Germinal center (tissue), 1 donor: ENCODE data around the gene CEP104.

Source experiments
- DNase-seq: peaks from one replicate; pipeline ENCODE4 v3.0.0; 2012; ENCODE audit warnings: mixed read lengths, low spot score

Gene CEP104

GRCh38 chr1:3856923-3857790 is at the start of gene CEP104, which contains the start of gene DFFB:
Gene CEP104 (minus strand): TSS chr1:3857211. CDS start chr1:3852407, 4,804 bp downstream.
Gene DFFB (plus strand): TSS chr1:3857476. CDS start chr1:3857604, 128 bp downstream.
- peak; percentile 100 for DNase-seq

DNA sequence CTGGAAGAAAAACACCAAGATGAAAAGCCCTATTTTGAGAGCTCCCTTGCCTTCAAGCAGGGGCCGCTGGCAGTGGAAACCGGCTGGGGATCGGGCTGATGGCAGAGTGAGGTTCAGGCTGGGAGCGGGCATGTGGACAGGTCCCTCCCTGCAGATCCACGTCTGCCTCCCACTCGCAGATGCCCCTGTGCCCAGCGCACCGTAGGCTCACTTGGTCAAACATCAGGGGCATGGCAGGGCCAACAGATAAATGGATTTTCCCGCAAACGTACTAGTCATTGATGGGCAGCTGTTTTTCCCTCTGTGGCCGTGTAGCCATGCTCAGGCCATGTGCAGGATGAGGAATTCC is 49.6 kb upstream of the CEP104 start:
- no peak for DNase-seq

DNA sequence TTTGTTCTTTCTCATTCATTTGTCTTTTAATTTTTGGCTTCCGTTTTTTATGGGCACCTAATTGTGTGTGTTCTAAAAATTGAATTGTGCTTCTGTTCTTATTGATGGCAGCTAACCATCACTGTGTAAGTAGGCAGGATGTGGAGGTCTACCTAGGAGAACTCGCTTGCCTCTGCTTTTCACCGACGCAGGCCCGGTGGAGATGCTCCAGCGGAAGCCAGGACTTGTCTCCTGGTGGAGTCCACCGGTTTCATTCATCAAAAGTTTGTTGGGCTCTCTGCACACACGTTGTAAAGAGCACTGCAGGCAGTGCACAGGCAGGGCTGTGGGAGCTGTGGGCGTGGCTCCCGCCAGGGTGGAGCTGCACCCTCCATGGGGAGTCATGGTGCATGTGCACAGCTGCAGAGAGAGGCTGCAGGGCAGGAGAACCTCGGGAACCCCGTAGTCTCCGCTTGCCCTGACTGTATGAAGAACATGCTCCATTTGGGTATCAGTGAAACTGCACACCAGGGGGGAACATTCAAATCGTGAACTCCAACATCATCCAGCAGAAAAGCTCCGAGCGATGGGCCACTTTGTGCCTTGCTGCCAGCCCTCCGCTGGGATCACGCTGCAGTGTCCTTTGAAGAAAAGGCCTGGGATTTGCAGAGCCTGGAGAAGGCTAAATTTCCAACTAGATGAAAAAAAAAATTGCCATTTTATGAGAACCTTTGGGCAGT is 49.1 kb upstream of the CEP104 start:
- DNase-seq = no peak

DNA sequence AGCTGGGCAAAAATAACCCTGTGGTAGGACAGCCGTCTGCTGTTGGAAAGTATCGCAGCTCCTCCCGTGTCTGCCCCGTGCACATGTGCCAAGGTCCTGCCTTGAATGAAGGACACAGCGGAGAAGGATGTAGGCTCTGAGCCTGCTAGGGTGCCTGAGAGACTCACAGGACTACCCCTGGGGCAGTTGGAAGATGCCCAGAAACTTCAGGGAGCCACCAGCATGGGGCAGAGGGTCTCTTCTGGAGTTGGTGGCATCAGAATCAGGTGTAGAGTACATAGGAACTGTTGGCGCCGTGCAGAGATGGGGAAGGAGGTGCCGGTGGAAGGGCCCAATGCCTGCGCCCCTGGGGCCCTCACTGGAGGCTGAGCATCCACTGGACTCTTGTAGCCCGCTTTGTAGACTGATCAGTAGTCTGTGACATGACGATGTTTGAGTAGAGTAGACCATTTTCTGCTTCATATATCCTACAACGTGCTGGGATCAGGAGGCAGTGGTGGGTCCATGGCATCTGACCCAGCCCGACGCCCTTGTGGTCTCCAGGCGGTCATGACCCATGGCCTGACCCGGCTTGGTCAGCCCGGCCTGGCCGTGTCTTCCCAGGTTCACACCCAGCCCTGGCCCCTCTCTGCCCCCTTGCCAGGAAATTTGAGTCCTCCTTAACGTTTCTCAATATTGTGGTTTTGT is 48.4 kb upstream of the CEP104 start:
- no peak for DNase-seq

DNA sequence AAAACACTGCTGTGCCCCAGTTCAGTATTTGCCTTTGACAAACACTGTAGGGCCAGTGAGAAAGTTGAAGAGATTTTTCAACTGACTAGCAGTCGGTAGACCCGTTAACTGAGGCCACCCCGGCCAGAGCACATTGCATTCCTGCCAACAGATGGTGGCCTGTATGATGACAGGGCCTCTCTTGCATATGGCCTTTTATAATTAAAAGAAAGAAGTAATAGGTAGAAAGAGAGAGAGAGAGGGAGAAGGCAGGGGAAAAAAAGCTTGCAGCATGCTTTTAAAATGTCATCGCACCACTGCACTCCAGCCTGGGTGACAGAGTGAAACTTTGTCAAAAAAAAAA is 47.8 kb upstream of the CEP104 start:
- no peak for DNase-seq

GRCh38 chr1:3904006-3904842 is 47.2 kb upstream of the CEP104 start:
- DNase-seq = no peak

DNA sequence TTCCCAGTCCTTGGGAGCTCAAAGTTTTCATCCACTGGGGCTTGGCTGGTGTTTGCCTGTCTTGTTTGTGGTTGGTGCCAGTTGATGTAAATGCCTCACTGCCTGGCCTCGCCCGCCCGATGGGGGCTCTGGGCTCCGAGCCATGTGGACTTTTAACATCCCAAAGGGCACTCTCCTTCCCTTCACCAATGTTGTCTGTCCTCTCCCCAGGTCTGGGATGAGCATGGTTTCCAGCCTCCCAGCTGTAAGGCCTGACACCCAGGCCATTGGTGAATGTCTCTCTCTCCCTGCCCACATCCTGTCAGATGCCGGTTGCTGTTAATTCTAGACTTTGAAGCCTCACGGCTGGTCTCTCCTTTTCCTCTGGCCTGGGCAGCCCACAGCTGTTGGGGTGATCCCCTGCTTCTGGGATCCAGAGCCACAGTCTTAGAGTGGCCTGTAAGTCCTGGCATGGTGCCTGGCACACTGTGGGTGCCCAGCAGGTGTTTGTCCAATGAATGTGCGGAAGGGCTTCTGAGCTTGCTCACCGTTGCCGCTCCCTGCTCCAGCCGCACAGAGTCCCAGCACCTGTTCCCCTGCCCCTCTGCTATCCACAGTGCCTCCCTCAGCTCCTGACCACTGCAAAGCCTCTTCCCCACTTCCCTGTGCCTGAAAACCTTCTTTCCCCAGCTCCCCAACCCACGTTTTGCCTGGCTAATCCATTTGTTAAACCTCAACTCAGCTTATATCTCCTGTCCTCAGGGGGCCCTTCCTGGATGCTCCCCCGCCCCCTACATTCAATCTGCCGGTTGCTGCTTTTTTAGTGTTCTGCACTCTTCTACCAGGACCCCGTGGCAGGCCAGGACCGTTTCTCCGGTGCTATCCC is 46.4 kb upstream of the CEP104 start:
- no peak for DNase-seq

GRCh38 chr1:3902571-3903091 is 45.6 kb upstream of the CEP104 start:
- no peak for DNase-seq

GRCh38 chr1:3902111-3902511 is 45.1 kb upstream of the CEP104 start:
- no peak for DNase-seq

GRCh38 chr1:3900969-3901529 is 44.0 kb upstream of the CEP104 start:
- peak; percentile 94 for DNase-seq

- peak; percentile 97 for DNase-seq
Observed at GRCh38 chr1:3900150-3900968, 43.3 kb upstream of the CEP104 start, which contains the start of gene C1orf174. Gene C1orf174 (minus strand): TSS chr1:3900272. CDS start chr1:3900186, 86 bp downstream.

DNA sequence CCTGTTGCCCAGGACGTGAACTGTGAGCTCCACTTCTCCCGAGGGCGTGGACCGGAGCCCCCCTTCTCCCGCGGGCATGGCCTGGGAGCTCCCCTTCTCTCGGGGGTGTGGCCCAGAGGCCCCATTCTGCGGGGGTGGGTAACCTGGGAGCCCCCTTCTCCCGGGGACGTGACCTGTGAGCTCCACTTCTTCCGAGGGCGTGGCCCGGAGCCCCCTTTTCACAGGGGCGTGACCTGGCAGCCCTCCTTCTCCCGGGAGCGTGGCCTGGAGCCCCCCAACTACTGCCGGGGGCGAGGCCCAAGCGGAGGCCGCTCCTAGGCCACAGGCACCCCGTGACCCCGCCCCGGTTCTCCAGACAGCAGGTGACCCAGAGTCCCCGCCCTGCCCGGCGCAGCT is 42.7 kb upstream of the CEP104 start:
- peak; percentile 69 for DNase-seq

- no peak for DNase-seq
Observed at GRCh38 chr1:3898994-3899753, 42.2 kb upstream of the CEP104 start.

DNA sequence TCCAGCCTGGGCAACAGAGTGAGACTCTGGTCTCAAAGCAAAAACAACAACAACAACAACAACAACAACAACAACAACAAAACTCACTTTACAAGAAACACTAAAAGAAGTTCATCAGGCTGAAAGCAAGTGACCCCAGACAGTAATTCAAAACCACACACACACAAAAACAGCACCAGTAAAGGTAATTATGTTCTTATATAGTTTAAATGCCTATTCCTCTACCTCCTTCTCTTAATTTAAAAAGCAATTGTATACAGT is 41.4 kb upstream of the CEP104 start:
- no peak for DNase-seq

GRCh38 chr1:3896396-3897000 is 39.5 kb upstream of the CEP104 start:
- DNase-seq = no peak

GRCh38 chr1:3895951-3896325 is 38.9 kb upstream of the CEP104 start:
- no peak for DNase-seq

DNA sequence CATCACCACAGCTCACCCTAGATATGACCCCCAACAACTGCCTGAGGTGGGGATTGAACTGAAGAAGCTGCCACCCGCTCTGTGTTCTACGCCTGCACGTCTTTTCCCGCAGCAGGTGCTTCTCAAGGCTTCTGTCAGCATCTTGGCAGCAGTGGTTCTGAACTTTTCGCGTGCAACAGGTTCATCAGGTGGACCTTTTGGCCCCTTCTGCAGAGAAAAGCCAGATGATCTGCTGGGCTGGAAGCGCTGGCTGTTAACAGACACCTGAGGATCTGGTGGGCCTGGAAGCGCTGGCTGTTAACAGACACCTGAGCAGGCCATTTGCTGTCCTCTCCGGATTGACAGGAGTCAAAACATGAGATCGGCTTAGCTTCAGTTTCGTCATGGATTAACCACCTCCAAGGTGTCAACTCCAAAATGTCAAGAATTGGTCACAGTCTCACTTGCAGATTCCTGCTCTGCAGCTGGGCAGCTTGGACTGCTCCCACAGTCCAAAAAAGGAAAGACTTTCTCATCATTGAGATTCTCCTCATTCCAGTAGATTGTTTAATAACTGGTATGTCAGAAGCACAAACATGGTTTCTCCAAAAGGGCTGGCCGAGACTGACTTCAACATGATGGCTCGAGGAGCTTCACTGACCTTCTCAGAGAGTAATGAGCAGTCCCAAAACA is 38.4 kb upstream of the CEP104 start:
- DNase-seq = no peak
